GM20000 (cell line): ENCODE results near the gene IMP4.

ENCODE experiments used
- DNase-seq: peaks from one replicate; pipeline ENCODE4 v3.0.0; 2012; ENCODE audit warnings: low spot score
- CTCF ChIP-seq: IDR thresholded peaks from 2 replicates; pipeline ENCODE4 v1.5.1; 2012; ENCODE audit warnings: mild to moderate bottlenecking, control low read depth; ENCODE audit errors: extremely low read depth, missing control alignments

The IMP4 gene

GRCh38 chr2:130373808-130374365, 31.2 kb downstream of the IMP4 start:
- no peak for TF ChIP-seq CTCF
- no peak for DNase-seq

DNA sequence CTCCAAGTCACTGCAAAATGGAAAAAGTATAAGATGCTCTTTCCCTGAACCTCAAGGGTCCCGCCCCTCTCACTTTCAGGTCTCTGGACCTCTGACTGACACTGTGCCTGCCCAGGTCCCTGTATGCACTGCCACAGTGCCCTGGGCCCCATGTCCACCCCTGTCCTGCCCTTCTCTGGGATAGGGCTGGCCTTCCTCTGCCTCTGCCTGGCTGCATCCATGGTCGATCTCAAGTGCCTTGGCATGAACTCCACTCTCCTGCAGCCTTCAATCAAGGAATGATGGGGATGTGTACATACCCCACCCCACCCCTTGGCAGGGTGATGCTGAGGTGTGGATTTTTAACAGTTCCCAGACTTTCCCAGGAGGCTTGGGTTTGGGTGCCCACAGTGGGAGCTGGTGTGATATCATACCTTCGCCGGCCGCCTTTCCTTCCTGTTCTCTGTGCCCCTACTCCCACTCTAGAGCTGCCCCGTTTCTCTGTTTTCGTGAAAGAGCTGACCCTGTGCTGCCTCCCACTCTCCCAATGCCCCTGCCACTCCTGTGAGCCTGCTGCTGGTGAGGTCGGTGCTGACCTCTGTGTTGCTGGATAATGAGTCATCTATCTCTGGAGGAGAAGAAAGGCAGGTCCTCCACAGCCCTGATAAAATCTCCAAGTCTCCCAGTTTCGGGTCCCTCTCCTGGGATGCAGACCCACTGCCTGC, 32.0 kb downstream of the IMP4 start:
- DNase-seq, result no peak
- TF ChIP-seq CTCF, result no peak

GRCh38 chr2:130375291-130376266, 32.9 kb downstream of the IMP4 start:
- TF ChIP-seq CTCF, result no peak
- no peak for DNase-seq

GRCh38 chr2:130376433-130377293, 34.0 kb downstream of the IMP4 start:
- peak; percentile 58 for DNase-seq
- peak; percentile 22 for TF ChIP-seq CTCF

DNA sequence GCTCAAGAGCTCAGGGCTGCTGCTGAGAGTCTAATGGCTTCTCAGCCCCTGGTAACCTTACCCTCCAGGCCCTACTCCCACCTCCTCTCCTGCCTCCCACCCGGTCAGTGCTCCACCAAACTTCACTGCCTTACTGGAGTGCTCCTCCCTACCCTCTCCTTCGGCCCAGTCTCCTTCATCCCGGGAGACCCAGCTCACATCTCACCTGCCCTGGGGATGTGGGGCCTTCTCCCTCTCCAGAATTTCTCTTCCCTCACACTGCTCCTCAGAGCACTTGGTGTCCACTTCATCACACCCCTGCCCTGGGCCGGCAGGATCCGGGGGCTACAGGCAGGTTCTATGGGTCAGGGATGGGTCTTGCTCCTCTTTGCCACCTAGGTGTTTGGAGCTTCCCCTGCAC, 34.8 kb downstream of the IMP4 start:
- TF ChIP-seq CTCF, result no peak
- DNase-seq, result no peak

DNA sequence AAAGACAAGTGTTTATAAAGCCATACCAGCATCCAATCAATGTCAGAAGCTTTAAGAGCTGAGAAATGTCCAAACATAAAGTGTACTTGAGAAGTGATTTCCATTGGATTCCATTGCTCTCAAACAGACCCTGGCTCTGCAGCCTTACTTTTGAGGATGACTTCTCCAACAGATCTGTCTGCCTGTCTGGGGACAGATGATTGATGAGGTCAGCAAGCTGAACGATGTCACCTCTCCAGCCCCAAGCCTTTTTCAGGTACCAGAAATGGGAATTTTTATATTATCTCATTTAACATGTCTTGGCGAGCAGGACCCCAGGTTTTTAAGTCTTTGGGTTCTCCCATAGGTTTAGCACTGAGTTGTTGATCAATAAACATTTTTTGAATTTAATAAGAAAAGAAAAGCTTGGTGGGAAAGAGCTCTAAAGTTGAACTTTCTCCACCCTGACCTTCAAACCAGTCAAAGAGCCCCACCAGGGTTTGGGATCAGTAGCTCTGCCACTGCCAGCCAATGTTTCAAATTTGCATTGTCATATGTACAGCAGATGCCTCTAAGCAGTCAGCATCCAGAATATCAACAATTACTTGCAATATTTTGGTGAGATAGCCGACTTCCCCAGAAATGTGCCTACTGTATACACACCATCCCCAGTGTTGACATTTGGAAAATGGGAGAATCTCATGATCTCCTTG, 35.7 kb downstream of the IMP4 start:
- no peak for TF ChIP-seq CTCF
- DNase-seq, result no peak
